Fibroblast of lung (primary cell): Measurements from ENCODE around the gene TMEM232.

Source experiments
- CTCF ChIP-seq, 2 donors: IDR thresholded peaks in 1 of 2; conservative IDR thresholded peaks in 1 of 2; 1 replicate in 1 of 2; 2 replicates in 1 of 2; pipeline ENCODE4 v1.5.1; 2011 to 2012; ENCODE audit warnings: low read length in 2 of 2, control low read depth in 1 of 2, inconsistent platforms in 1 of 2, low read depth in 1 of 2, mild to moderate bottlenecking in 1 of 2
- EZH2 ChIP-seq: IDR thresholded peaks from 2 replicates; pipeline ENCODE4 v1.5.1; 2012; ENCODE audit warnings: low read length, control low read depth, mild to moderate bottlenecking; ENCODE audit errors: missing control alignments

GRCh38 chr5:110687485-110687884 is 39.0 kb downstream of the TMEM232 start:
- TF ChIP-seq CTCF (conservative IDR thresholded peaks at IDR 0.05 in 1 of 2, IDR thresholded peaks at IDR 0.05 in 1 of 2; ENCODE audit: low read depth in 1 of 2, low read length in 2 of 2) (no peak), EZH2 (no peak)
